Measurements from ENCODE around the gene CDC6. TPM values are rescaled to one million over a fixed set of nuclear protein-coding genes. Genes with fewer than 3 reads are reported as not detected.
A peak's percentile ranks its signal among the peaks of the same experiment; 100 is the strongest.

CDC6 gene
- total RNA-seq, 1 donor from 2014 or later: 3.7 TPM

DNA sequence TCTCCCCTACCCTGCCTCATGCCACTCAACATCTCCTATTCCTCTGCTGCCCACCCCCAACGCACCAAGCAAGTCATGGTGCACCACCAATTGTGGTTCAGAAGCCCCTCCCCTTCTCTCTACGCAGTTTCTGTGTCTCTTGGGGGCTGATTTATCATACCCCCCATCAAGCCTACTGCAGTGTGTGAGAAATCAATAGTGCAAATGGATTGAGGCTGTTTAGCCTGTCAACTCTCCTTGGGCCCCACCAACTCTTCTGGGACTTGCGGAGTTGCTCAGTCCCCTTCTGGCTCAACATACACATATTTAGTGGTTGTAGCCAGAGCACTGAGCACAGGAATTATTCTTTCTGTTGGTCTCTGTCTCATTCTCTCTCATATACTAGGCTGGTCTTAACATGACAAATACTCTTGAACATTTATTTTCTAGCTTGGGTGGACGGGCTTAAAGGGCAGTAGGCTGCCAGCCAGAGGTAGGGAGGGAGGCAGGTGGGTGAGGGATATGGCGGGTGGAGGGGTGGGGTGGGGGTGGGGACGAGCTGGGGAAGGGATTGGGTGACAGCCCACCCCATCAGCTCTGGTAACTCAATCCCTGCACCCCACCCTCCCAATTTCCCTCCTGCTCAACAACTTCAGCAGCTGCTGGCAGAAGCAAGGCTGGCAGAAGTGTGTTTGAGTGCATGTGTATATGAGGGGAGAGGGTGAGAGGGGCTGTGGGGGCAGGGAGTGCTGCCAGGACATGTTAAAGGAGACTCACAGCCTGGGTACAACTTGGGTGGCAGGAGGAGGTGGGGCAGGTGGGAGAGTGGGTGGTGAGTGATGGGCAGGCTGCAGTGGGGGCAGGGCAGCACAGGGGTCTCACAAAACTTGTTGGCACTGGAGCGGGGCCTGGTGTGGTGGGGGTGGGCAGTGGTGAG lies 26.2 kb downstream of the CDC6 start:
- Histone ChIP-seq H3K9me3 (no peaks in the 10 kb centered on the region), H3K27ac (peak overlapping the region; percentile 1), H3K4me1 (peaks cover 94% of the 10 kb centered on the region), H3K27me3 (no peaks in the 10 kb centered on the region), H3K36me3 (no peaks in the 10 kb centered on the region), H3K4me3 (no peak overlapping the region)
- intact Hi-C loops (cut with DNase I): no loop called here
- DNase-seq (ENCODE audit: extremely low spot score in 2 of 2): no peak
- TF ChIP-seq POLR2A (IDR thresholded peaks at IDR 0.05): no peak

DNA sequence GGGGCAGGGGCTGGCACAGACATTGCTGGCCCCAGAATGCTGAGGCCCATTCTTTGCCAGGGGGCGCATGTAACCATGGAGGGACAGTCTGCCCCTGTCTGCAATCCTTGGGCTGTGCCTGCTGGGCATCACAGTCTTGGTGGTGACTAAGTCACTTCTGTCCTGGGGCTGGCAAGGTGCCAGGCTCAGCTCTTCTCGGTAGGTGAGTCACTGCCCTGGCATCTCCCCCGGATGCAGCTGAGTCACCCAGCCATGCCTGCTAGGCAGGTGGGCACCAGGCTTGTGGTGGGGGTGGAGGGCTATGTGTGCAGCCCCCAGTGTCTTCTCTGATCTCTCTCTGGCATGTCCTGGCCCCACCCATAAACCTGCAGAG lies 26.9 kb downstream of the CDC6 start:
- intact Hi-C loops (cut with DNase I): no loop called here
- DNase-seq (ENCODE audit: extremely low spot score in 2 of 2): peak in 1 of 2 donors; percentile 93
- Histone ChIP-seq H3K4me3 (no peak overlapping the region), H3K9me3 (no peaks in the 10 kb centered on the region), H3K4me1 (peaks cover 94% of the 10 kb centered on the region), H3K36me3 (no peaks in the 10 kb centered on the region), H3K27me3 (no peaks in the 10 kb centered on the region), H3K27ac (peak overlapping the region; percentile 1)
- peak; percentile 70 to 74 for TF ChIP-seq POLR2AphosphoS5 (IDR thresholded peaks at IDR 0.05; ENCODE audit: insufficient read depth in 1 of 2, low read depth in 1 of 2)
- TF ChIP-seq, protein P1, sequence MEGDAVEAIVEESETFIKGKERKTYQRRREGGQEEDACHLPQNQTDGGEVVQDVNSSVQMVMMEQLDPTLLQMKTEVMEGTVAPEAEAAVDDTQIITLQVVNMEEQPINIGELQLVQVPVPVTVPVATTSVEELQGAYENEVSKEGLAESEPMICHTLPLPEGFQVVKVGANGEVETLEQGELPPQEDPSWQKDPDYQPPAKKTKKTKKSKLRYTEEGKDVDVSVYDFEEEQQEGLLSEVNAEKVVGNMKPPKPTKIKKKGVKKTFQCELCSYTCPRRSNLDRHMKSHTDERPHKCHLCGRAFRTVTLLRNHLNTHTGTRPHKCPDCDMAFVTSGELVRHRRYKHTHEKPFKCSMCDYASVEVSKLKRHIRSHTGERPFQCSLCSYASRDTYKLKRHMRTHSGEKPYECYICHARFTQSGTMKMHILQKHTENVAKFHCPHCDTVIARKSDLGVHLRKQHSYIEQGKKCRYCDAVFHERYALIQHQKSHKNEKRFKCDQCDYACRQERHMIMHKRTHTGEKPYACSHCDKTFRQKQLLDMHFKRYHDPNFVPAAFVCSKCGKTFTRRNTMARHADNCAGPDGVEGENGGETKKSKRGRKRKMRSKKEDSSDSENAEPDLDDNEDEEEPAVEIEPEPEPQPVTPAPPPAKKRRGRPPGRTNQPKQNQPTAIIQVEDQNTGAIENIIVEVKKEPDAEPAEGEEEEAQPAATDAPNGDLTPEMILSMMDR (IDR thresholded peaks at IDR 0.05): no peak
- no peak for TF ChIP-seq POLR2A (IDR thresholded peaks at IDR 0.05)

DNA sequence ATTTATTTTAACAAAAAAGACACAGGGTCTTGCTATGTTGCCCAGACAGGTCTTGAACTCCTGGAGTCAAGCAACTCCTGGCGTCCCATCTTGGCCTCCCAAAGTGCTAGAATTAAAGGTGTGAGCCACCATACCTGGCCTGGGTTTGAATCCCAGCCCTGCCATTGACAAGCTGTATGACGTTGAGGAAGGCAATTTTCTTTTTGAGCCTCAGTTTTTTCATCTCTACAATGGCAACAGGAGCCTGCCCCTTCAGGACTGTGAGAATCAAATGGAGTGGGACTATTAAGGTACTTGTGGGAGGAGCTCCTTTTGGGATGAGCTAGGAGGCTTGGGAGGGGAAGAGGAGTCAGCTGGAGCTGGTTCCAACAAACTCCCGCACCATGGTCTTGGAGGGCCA lies 27.5 kb downstream of the CDC6 start:
- TF ChIP-seq, protein P1 (IDR thresholded peaks at IDR 0.05): no peak
- TF ChIP-seq POLR2AphosphoS5 (IDR thresholded peaks at IDR 0.05; ENCODE audit: insufficient read depth in 1 of 2, low read depth in 1 of 2): no peak
- no peak for TF ChIP-seq POLR2A (IDR thresholded peaks at IDR 0.05)
- Histone ChIP-seq H3K9me3 (no peaks in the 10 kb centered on the region), H3K27ac (peak overlapping the region; percentile 96), H3K4me3 (no peak overlapping the region), H3K36me3 (no peaks in the 10 kb centered on the region), H3K4me1 (peaks cover 94% of the 10 kb centered on the region), H3K27me3 (no peaks in the 10 kb centered on the region)
- DNase-seq (ENCODE audit: extremely low spot score in 2 of 2): no peak
- intact Hi-C loops (cut with DNase I): no loop called here

DNA sequence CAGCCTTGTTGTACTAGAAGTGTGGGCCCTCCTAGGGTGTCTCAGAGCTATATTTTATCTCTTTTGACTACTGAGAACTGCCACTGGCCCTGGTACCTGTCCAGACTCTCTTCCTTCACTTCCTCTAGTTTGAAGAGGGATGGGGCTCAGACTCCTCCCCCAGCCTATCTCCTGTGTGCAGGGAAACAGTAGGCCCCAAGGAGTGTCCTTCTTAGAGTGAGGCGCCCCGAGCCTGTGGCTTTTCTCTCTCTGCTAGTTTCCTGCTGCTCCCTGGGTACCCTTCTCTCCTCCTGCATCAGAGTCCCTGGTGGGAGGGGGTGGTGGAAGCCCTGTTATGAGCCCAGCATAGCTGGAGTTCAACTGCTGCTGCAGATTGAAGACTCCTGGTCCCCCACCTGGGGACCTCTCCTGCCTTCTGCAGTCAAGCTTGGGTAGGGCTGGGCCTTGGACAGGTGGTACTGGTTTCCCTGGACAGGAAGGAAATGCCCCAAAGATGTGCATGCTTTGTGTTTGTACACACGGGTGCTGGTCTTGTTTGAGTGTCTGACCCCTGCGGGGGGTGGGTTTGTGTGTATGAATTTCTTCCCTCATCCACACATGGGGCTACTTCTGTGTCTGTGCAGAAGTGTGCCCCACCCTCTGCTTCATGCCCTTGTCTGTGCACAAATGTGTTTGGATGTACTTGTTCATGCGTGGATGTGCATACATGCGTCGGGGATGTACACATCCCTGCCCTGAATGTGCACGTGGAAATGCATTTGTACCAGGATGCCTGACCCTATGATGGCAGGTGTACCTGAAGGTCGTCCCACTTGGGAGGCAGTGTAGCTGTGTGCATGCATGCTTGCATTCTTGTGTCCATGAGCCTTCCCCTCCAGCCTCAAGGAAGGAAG lies 28.2 kb downstream of the CDC6 start:
- peak overlapping the region; percentile 96 for H3K27ac ChIP-seq
- H3K4me3 ChIP-seq: peak overlapping the region; percentile 80 to 86
- DNase-seq (ENCODE audit: extremely low spot score in 2 of 2): no peak
- no peaks in the 10 kb centered on the region for H3K27me3 ChIP-seq
- H3K9me3 ChIP-seq: no peaks in the 10 kb centered on the region
- H3K4me1 ChIP-seq: peaks cover 94% of the 10 kb centered on the region
- intact Hi-C loops (cut with DNase I): no loop called here
- H3K36me3 ChIP-seq: no peaks in the 10 kb centered on the region
- TF ChIP-seq POLR2AphosphoS5 (IDR thresholded peaks at IDR 0.05; ENCODE audit: insufficient read depth in 1 of 2, low read depth in 1 of 2) (no peak), POLR2A (IDR thresholded peaks at IDR 0.05) (no peak)
- TF ChIP-seq, protein P1 (IDR thresholded peaks at IDR 0.05): no peak

DNA sequence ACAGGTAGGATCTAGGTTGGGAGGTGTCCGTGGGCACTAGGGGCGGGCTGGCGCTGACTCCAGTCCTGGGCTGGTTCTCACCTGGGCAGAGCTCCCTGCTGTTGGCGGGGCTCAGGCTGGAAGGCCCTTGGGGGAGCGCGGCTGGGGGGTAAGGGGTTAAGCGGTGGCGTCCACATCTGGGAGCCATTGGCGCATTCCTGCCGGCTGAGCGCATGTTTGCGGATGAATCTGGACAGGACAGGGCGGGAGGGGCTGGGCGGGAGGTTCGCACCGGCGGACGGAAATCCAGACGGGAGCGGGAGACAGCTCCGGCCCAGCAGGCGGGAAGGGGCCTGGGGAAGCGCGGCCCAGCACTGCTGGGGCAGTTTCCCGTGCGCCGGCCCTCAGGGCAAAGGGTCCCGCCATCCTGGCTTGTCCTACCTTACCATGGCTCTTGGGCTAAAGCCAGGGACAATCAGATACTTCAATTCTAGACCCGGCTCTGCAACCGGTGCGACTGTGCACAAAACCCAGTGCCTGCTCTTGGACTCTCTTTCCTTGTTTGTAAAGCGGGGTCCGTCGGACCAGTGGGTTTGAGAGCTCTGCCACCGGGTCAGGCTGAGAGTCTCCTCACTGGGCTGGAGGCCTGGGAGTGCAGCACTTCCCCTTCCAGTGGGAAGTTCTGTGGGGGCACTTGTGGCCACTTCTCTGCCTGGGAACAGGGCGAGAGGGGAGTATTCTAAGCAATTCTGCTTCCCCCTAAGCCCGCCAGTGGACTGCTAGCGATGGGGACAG lies 29.1 kb downstream of the CDC6 start:
- no peaks in the 10 kb centered on the region for H3K27me3 ChIP-seq
- DNase-seq (ENCODE audit: extremely low spot score in 2 of 2): no peak
- peak overlapping the region; percentile 80 to 86 for H3K4me3 ChIP-seq
- TF ChIP-seq, protein P1 (IDR thresholded peaks at IDR 0.05): no peak
- TF ChIP-seq POLR2AphosphoS5 (IDR thresholded peaks at IDR 0.05; ENCODE audit: insufficient read depth in 1 of 2, low read depth in 1 of 2) (peak; percentile 10 to 80), POLR2A (IDR thresholded peaks at IDR 0.05) (peak in 1 of 2 donors; percentile 43)
- intact Hi-C loops (cut with DNase I): no loop called here
- H3K36me3 ChIP-seq: no peaks in the 10 kb centered on the region
- no peaks in the 10 kb centered on the region for H3K9me3 ChIP-seq
- peak overlapping the region; percentile 96 for H3K27ac ChIP-seq
- peaks cover 94% of the 10 kb centered on the region for H3K4me1 ChIP-seq
